HPDE6-E6E7 (cell line): ENCODE measurements around the gene ZNF611.
"Not testable (repeated sequence)": the region's sequence is repeated elsewhere in the genome, so short reads cannot be mapped to it uniquely, and the experiment has no call there.

Experiments
- DNase-seq: peaks from one replicate; pipeline ENCODE4 v3.0.0; 2011; ENCODE audit warnings: missing footprints; ENCODE audit errors: extremely low spot score

The ZNF611 gene

GRCh38 chr19:52734893-52735661 lies at the start of gene ZNF611:
Gene ZNF611, minus strand, starts transcription at chr19:52735044. Its CDS starts 19,150 bp downstream, at chr19:52715894.
- peak; percentile 90 for DNase-seq

DNA sequence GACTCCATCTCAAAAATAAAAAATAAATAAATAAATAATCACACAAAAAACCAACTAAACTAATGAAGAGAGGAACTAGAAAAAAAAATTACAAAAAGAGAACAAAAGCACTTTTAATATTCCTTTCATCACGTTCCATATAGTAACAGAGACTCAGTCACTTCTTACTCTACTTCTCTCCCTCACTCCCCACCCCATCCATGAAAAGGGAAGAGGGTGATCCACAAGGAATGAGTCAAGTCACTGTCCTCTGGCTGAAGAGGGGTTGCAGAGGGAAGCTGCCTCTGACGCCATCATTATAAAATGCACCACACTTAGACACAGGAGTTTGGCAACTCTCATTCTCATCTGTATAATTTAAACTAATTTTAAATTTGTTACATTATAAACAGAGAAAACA lies 48.0 kb upstream of the ZNF611 start:
- not testable (repeated sequence) for DNase-seq

DNA sequence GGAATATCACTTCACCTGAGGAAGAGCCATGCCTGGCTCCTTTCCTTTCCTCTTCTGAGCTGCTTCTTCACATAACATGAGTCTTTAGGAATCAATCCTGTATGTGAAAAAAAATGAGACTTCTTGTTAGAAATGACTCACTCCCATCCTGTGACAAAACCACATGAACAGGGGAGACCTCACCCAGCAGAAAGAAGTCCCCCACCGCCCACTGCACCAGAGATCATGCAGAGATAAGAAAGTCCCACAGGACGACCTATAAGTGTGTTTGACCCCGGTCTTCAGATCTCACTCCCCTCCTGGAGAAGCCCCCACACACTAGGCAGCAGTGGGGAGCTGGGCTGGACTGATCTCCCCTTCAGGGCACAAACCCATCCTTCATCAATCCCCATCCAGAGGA lies 44.0 kb upstream of the ZNF611 start:
- no peak for DNase-seq

GRCh38 chr19:52756447-52756846 lies 21.6 kb upstream of the ZNF611 start:
- not testable (repeated sequence) for DNase-seq

DNA sequence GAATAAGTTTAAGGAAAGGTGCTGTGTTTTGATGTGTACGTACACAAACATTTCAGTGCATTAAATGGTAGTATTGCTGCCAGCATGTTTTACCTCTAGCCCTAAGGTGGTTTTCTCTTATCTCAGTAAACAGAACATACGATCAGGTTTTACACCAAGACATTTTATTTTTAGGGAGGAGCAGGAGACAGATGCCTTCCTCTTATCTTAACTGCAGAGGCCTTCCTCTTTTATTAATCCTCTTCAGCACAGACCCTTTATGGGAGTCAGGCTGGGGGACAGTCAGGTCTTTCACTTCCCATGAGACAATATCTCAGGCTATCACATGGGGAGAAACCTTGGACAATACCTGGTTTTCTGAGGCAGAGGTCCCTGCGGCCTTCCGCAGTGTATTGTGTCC lies 14.9 kb upstream of the ZNF611 start:
- DNase-seq = no peak

DNA sequence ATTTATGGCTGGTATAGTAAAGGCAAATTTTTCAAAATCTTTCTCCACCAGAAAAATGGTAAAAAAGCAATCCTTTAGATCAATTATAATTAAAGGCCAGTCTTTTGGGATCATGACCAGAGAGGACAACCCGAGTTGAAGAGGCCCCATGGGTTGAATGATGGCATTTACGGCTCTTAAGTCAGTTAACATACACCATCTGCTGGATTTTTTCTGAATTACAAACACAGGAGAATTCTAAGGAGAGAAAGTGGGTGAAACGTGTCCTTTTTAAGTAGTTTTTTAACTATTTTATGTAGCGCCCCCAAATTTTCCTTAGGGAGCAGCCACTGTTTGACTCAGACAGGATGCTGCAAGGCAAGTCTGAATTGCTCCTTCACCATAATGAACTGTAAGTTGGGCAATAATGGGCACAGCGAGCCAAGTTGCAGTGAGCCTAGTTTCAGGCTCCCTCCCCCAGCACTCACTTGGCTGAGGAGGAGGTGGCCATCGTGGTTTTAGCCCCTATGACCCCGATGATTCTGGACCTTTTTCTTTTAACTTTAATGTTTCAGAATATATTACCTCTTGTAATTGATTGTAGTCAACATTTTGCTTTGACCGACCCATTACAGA lies 13.6 kb upstream of the ZNF611 start:
- DNase-seq = peak; percentile 23

DNA sequence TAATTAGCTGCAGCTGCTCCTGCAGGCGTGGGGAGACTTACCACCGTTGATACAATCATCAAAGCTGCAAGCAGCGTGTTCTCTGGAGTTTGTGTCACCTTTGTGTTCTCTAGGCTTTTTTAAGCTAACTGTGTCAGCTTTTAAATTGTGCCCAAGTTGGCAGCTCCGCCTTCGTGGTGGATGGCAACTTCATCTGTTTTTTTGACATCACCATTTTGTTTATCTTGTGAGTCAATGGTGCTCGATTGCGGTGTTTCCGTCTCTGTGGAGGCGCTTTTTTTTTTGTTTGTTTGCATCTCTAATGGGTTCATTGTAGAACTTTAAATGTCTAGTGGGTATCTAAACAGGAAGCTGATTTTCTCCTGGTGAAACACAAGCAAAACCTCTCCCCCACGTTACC lies 11.1 kb upstream of the ZNF611 start:
- DNase-seq = not testable (repeated sequence)

GRCh38 chr19:52743091-52743490 lies 8.2 kb upstream of the ZNF611 start:
- DNase-seq = no peak

DNA sequence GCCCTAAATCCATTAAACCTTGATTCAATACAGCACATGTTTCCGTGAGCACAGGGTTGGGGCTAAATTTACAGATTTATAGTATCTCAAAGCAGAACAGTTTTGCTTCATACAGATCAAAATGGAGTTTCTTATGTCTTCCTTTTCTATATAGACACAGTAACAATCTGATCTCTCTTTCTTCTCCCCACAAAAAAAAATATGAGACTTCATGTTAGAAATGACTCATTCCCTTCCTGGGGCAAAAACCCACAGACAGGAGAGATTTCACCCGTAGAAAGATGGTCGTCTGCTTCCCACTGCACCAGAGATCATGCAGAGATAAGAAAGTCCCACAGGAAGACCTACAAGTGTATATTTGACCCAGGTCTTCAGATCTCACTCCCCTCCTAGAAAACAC lies 7.7 kb upstream of the ZNF611 start:
- DNase-seq = no peak

DNA sequence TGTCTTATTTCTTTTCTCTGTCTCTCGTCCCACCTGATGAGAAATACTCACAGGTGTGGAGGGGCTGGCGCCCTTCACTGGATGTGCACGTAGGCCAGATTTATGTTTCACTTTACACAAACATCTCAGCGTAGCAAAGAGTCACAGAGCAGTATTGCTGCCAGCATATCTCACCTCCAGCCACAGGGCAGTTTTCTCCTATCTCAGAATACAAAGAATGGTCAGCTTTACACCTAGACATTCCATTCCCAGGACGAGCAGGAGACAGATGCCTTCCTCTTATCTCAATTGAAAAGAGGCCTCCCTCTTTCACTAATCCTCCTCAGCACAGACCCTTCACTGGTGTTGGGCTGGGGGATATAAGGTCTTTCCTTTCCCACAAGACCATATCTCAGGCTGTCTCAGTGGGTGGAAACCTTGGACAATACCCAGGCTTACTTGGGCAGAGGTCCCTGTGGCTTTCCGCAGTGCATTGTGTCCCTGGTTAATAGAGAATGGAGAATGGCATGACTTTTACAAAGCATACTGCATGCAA lies 7.2 kb upstream of the ZNF611 start:
- no peak for DNase-seq

DNA sequence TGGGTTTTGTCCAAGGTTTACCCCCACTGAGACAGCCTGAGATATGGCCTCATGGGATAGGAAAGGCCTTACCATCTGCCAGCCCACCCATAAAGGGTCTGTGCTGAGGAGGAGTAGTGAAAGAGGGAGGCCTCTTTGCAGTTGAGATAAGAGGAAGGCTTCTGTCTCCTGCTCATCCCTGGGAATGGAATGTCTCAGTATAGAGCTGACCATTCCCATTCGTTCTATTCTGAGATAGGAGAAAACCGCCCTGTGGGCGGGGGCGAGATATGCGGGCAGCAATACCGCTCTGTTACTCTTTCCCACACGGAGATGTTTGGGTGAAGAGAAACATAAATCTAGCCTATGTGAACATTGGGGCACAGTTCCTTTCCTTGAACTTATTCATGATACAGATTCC lies 6.5 kb upstream of the ZNF611 start:
- DNase-seq = not testable (repeated sequence)

DNA sequence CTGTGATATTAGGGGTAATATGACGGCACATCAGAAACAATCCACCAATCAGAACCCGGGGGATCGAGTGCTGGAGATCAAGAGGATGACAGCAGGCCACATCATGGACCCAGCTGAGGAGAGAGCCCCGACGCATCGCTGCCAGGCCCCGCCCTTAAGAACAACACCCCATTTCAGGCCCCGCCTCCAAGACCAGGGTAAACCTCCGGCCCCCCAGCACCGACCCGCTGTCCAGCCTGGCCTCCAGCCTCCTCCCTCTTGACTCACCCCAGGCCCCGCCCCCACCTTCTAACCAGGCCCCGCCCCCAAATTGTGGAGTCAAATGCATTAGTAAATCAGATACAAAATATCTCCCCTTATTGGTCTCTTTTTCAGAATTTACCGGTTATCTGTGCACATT lies 4.7 kb upstream of the ZNF611 start:
- DNase-seq = no peak

- DNase-seq = peak; percentile 54
Observed at GRCh38 chr19:52735734-52736133, 890 bp upstream of the ZNF611 start.

GRCh38 chr19:52734331-52734892 lies 432 bp downstream of the ZNF611 start:
- DNase-seq = peak; percentile 23

GRCh38 chr19:52726051-52726450 lies 8.8 kb downstream of the ZNF611 start:
- DNase-seq = not testable (repeated sequence)

- no peak for DNase-seq
Observed at GRCh38 chr19:52725528-52725961, 9.3 kb downstream of the ZNF611 start.

GRCh38 chr19:52724701-52725514 lies 9.9 kb downstream of the ZNF611 start:
- DNase-seq = no peak

DNA sequence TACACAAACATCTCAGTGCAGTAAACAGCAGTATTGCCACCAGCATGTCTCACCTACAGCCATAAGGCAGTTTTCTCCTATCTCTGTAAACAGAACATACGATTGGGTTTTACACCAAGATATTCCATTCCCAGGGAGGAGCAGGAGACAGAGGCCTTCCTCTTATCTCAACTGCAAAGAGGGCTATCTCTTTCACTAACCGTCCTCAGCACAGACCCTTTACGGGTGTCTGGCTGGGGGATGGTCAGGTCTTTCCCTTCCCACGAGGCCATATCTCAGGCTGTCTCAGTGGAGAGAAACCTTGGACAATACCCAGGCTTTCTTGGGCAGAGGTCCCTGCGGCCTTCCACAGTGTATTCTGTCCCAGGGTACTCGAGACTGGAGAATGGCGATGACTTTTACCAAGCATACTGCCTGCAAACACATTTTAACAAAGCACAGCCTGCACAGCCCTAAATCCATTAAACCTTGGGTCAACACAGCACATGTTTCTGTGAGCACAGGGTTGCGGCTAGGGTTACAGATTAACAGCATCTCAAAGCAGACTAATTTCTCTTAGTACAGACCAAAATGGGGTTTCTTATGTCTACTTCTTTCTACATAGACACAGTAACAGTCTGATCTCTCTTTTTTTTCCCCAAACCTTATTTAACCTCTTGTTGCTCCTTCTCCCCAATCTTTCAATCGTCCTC lies 10.8 kb downstream of the ZNF611 start:
- DNase-seq = not testable (repeated sequence)

DNA sequence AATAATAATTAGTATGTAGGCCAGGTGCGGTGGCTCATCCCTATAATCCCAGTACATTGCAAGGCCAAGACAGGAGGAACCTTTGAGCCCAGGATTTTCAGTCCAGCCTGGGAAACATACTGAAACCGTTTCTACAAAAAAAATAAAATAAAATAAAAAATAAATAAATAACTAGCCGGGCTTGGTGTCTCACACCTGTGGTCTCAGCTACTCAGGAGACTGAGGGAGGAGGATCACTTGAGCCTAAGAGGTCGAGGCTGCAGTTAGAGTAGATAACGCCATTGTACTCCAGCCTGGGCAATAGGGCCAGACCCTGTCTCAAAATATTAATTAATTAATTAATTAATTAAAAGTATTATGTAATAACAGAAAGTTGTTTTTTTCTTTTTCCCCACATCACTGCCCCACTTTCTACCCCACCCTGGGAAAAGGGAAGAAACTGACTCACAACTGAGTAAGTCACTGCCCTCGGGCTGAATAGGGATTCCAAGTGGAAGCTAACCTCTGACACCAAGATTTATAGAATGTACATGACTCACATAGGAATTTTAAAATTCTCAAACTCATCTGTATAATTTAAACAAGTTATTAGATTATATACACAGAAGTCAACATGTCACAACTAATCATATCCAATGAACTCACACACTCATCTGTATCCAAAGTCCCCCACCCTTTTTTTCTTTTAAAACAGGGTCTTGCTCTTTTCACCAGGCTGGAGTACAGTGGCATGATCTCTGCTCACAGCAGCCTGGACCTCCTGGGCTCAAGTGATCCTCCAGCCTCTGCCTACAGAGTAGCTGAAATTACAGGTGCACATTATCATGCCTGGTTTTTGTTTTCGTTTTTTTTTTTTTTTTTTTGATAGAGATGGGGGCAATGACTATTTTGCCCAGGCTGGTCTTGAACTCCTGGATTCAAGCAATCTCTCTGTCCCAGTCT lies 12.5 kb downstream of the ZNF611 start:
- DNase-seq = peak; percentile 80

DNA sequence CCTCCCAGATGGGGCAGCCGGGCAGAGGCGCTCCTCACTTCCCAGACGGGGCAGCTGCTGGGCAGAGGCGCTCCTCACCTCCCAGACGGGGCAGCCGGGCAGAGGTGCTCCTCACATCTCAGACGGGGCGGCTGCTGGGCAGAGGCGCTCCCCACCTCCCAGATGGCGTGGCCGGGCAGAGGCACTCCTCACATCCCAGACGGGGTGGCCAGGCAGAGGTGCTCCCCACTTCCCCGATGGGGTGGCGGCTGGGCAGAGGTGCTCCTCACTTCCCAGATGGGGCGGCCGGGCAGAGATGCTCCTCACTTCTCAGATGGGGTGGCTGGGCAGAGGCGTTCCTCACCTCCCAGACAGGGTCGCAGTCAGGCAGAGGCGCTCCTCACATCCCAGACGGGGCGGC lies 14.3 kb downstream of the ZNF611 start:
- DNase-seq = not testable (repeated sequence)
